Stomach (tissue), 4 donors: Measurements from ENCODE around the gene DPYSL5.

Source experiments
- EP300 ChIP-seq: sonication (generic); formaldehyde crosslinking; IDR thresholded peaks from one replicate; pipeline ENCODE4 v1.6.1; 2017; ENCODE audit warnings: antibody characterized with exemption
- POLR2A ChIP-seq, 4 donors: fragments of 450-650 bp; IDR thresholded peaks; one replicate each; pipeline ENCODE4 v1.6.1; 2016; ENCODE audit warnings: antibody characterized with exemption in 4 of 4, control low read depth in 2 of 4, mild to moderate bottlenecking in 1 of 4, moderate library complexity in 1 of 4
- TF ChIP-seq, protein P1 (sequence below), 7 experiments: fragments of 450-650 bp in 4 of 7; fragments of 200-600 bp in 3 of 7; sonication (generic) in 3 of 7; IDR thresholded peaks; one replicate each; pipeline ENCODE4 v1.5.1; 2016 to 2019; ENCODE audit warnings: antibody characterized with exemption in 7 of 7, control low read depth in 2 of 7, mild to moderate bottlenecking in 1 of 7

DNA sequence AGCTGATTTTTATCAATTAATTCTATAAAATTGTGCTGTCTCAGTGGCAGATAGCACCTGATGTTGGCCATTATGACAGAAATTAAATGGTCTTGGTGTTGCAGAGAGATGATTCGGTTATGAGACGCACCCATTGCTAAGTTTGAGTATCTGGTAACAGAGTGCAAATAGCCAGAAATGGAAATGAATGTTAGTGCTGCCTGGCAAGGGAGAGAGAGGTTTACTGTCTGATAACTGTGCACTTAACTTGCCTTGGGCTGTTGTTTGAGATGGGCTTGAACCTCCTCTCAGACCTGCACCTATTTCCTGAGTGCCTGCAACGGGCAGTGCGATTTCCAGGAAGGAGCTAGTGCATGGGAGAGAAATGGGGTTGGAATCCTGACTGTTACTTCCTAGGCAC, 11.7 kb downstream of the DPYSL5 start:
- TF ChIP-seq, protein P1, sequence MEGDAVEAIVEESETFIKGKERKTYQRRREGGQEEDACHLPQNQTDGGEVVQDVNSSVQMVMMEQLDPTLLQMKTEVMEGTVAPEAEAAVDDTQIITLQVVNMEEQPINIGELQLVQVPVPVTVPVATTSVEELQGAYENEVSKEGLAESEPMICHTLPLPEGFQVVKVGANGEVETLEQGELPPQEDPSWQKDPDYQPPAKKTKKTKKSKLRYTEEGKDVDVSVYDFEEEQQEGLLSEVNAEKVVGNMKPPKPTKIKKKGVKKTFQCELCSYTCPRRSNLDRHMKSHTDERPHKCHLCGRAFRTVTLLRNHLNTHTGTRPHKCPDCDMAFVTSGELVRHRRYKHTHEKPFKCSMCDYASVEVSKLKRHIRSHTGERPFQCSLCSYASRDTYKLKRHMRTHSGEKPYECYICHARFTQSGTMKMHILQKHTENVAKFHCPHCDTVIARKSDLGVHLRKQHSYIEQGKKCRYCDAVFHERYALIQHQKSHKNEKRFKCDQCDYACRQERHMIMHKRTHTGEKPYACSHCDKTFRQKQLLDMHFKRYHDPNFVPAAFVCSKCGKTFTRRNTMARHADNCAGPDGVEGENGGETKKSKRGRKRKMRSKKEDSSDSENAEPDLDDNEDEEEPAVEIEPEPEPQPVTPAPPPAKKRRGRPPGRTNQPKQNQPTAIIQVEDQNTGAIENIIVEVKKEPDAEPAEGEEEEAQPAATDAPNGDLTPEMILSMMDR (IDR thresholded peaks at IDR 0.05) = no peak
- TF ChIP-seq POLR2A (IDR thresholded peaks at IDR 0.05) (no peak), EP300 (no peak)
